H9 (cell line): ENCODE data around the gene DYRK1A. TPM values are rescaled to one million over a fixed set of nuclear protein-coding genes. Genes with fewer than 3 reads are reported as not detected.
A peak's percentile ranks its signal among the peaks of the same experiment; 100 is the strongest.

Source experiments
- DNase-seq: peaks from one replicate; pipeline ENCODE4 v3.0.0-alpha.2; 2017
- H2AFZ ChIP-seq: one replicate; pipeline ENCODE4 v1.6.1; 2013; ENCODE audit warnings: mild to moderate bottlenecking, low read length, control low read depth, moderate library complexity
- H2AK5ac ChIP-seq: 2 replicates; pipeline ENCODE4 v1.6.1; 2013; ENCODE audit warnings: low read length, control low read depth, mixed read lengths; ENCODE audit not compliant: insufficient read length
- H2BK120ac ChIP-seq: one replicate; pipeline ENCODE4 v1.6.1; 2013; ENCODE audit warnings: low read depth, mild to moderate bottlenecking, low read length, control low read depth, inconsistent platforms; ENCODE audit not compliant: poor library complexity, severe bottlenecking
- H2BK12ac ChIP-seq: 2 replicates; pipeline ENCODE4 v1.6.1; 2013; ENCODE audit warnings: low read length, control low read depth, mixed read lengths, low read depth; ENCODE audit not compliant: insufficient read length
- H2BK15ac ChIP-seq: 2 replicates; pipeline ENCODE4 v1.6.1; 2013; ENCODE audit warnings: low read depth, low read length, control low read depth
- H2BK20ac ChIP-seq: one replicate; pipeline ENCODE4 v1.6.1; 2013; ENCODE audit warnings: low read depth, mild to moderate bottlenecking, low read length, control low read depth, inconsistent platforms; ENCODE audit not compliant: poor library complexity, severe bottlenecking
- H2BK5ac ChIP-seq: 2 replicates; pipeline ENCODE4 v1.6.1; 2013; ENCODE audit warnings: low read length, control low read depth, mixed read lengths; ENCODE audit not compliant: insufficient read length
- H3K14ac ChIP-seq: 2 replicates; pipeline ENCODE4 v1.6.1; 2013; ENCODE audit warnings: low read length, control low read depth; ENCODE audit not compliant: insufficient read depth
- H3K18ac ChIP-seq: 2 replicates; pipeline ENCODE4 v1.6.1; 2013; ENCODE audit warnings: low read depth, mild to moderate bottlenecking, mixed read lengths, low read length, control low read depth; ENCODE audit not compliant: insufficient read length
- H3K23ac ChIP-seq: 2 replicates; pipeline ENCODE4 v1.6.1; 2013; ENCODE audit warnings: low read length, control low read depth, mixed read lengths, low read depth; ENCODE audit not compliant: insufficient read length
- H3K23me2 ChIP-seq: 2 replicates; pipeline ENCODE4 v1.6.1; 2013; ENCODE audit warnings: low read depth, mild to moderate bottlenecking, mixed read lengths, low read length, control low read depth; ENCODE audit not compliant: insufficient read length, poor library complexity, severe bottlenecking
- H3K27ac ChIP-seq: 2 replicates; pipeline ENCODE4 v1.5.1; 2013; ENCODE audit warnings: low read length, control low read depth, mixed read lengths, low read depth; ENCODE audit not compliant: insufficient read length
- H3K27me3 ChIP-seq: 2 replicates; pipeline ENCODE4 v1.6.1; 2013; ENCODE audit warnings: low read length, control low read depth, inconsistent platforms; ENCODE audit not compliant: insufficient read depth
- H3K4ac ChIP-seq: 2 replicates; pipeline ENCODE4 v1.6.1; 2013; ENCODE audit warnings: low read depth, mild to moderate bottlenecking, control low read depth, inconsistent platforms, low read length, moderate library complexity
- H3K4me1 ChIP-seq: 2 replicates; pipeline ENCODE4 v1.6.1; 2013; ENCODE audit warnings: low read length, control low read depth, inconsistent platforms; ENCODE audit not compliant: insufficient read depth
- H3K4me2 ChIP-seq: 2 replicates; pipeline ENCODE4 v1.6.1; 2013; ENCODE audit warnings: low read length, control low read depth, mixed read lengths; ENCODE audit not compliant: insufficient read length, insufficient read depth
- H3K56ac ChIP-seq: 2 replicates; pipeline ENCODE4 v1.6.1; 2013; ENCODE audit warnings: low read depth, mild to moderate bottlenecking, mixed read lengths, low read length, control low read depth; ENCODE audit not compliant: insufficient read length
- H3K79me1 ChIP-seq: 2 replicates; pipeline ENCODE4 v1.6.1; 2013; ENCODE audit warnings: low read depth, mild to moderate bottlenecking, moderate library complexity, low read length, control low read depth, inconsistent platforms; ENCODE audit not compliant: insufficient read depth, poor library complexity, severe bottlenecking
- H3K79me2 ChIP-seq: 2 replicates; pipeline ENCODE4 v1.6.1; 2013; ENCODE audit warnings: low read length, control low read depth, inconsistent platforms; ENCODE audit not compliant: insufficient read depth
- H3K9ac ChIP-seq: 2 replicates; pipeline ENCODE4 v1.6.1; 2013; ENCODE audit warnings: low read length, control low read depth, mixed read lengths; ENCODE audit not compliant: insufficient read length; ENCODE audit errors: extremely low read depth
- H3K9me3 ChIP-seq: one replicate; pipeline ENCODE4 v1.6.1; 2013; ENCODE audit warnings: low read depth, low read length, inconsistent platforms; ENCODE audit not compliant: control insufficient read depth
- H3T11ph ChIP-seq: one replicate; pipeline ENCODE4 v1.6.1; 2013; ENCODE audit warnings: mild to moderate bottlenecking, low read length, control low read depth, inconsistent platforms
- H4K20me1 ChIP-seq: one replicate; pipeline ENCODE4 v1.6.1; 2013; ENCODE audit not compliant: control insufficient read depth, insufficient read length, insufficient read depth
- H4K5ac ChIP-seq: 2 replicates; pipeline ENCODE4 v1.6.1; 2013; ENCODE audit warnings: low read depth, mild to moderate bottlenecking, mixed read lengths, low read length, control low read depth; ENCODE audit not compliant: insufficient read length
- H4K8ac ChIP-seq: replicated peaks from 2 replicates; pipeline ENCODE4 v1.6.1; 2013; ENCODE audit warnings: low read length, control low read depth, mixed read lengths, low read depth; ENCODE audit not compliant: insufficient read length
- H4K91ac ChIP-seq: 2 replicates; pipeline ENCODE4 v1.6.1; 2013; ENCODE audit warnings: low read depth, mild to moderate bottlenecking, moderate library complexity, mixed read lengths, low read length, control low read depth; ENCODE audit not compliant: insufficient read length
- H3K27ac Mint-ChIP-seq, 3 experiments: 2 replicates in 2 of 3; 3 replicates in 1 of 3; pipeline ENCODE4 v1.8.0; 2020 to 2021; ENCODE audit warnings: mixed read lengths in 3 of 3, mild to moderate bottlenecking in 1 of 3, moderate library complexity in 1 of 3
- H3K27me3 Mint-ChIP-seq: 2 replicates; pipeline ENCODE4 v1.8.0; 2021; ENCODE audit warnings: low read depth, mild to moderate bottlenecking, moderate library complexity, mixed read lengths
- H3K36me3 Mint-ChIP-seq, 3 experiments: 2 replicates in 2 of 3; 3 replicates in 1 of 3; pipeline ENCODE4 v1.8.0; 2020 to 2021; ENCODE audit warnings: low read depth in 3 of 3, mixed read lengths in 3 of 3; ENCODE audit not compliant: insufficient read depth in 1 of 3
- H3K4me1 Mint-ChIP-seq, 2 experiments: 2 replicates each; pipeline ENCODE4 v1.8.0; 2020; ENCODE audit warnings: mixed read lengths in 2 of 2
- H3K4me3 Mint-ChIP-seq, 2 experiments: 2 replicates in 1 of 2; 3 replicates in 1 of 2; pipeline ENCODE4 v1.8.0; 2020 to 2021; ENCODE audit warnings: mild to moderate bottlenecking in 2 of 2, mixed read lengths in 2 of 2, moderate library complexity in 1 of 2
- H3K9me3 Mint-ChIP-seq, 2 experiments: 2 replicates in 1 of 2; 3 replicates in 1 of 2; pipeline ENCODE4 v1.8.0; 2020; ENCODE audit warnings: mild to moderate bottlenecking in 2 of 2, mixed read lengths in 2 of 2, moderate library complexity in 1 of 2
- CTCF ChIP-seq: fragments of 200-600 bp; sonication (generic); conservative IDR thresholded peaks from 3 replicates; pipeline ENCODE4 v1.8.0; 2021; ENCODE audit warnings: antibody characterized with exemption, mild to moderate bottlenecking
- WGBS: extraction: QIAGEN DNeasy Blood & Tissue Kit; methylation state at CpG from one replicate; pipeline ENCODE4 v1.1.7; 2013; ENCODE audit warnings: missing lambda C conversion rate, low lambda C conversion rate, mixed read lengths; ENCODE audit not compliant: insufficient read length; ENCODE audit errors: extremely low coverage; 5-methylcytosine and 5-hydroxymethylcytosine counted together
- total RNA-seq: library from RNA; stranded (reverse); gene quantifications from 2 replicates; pipeline ENCODE4 v1.2.1, GENCODE V29; 2021

Gene DYRK1A
- total RNA-seq, 1 experiment from 2014 or later, result 73.6 TPM

- H3K27ac Mint-ChIP-seq, result peak overlapping the region; percentile 98 to 99 (median 99)
Measured at GRCh38 chr21:37365517-37366481, 774 bp upstream of the DYRK1A start.

More at GRCh38 chr21:37365517-37366481, 774 bp upstream of the DYRK1A start:
- Mint-ChIP-seq H3K9me3 (peaks cover 4 to 6% of the 10 kb centered on the region in 2 experiments), H3K4me1 (peaks cover 29 to 31% of the 10 kb centered on the region in 2 experiments), H3K27me3 (no peaks in the 10 kb centered on the region), H3K4me3 (peak overlapping the region; percentile 94), H3K36me3 (peaks cover 2 to 4% (median 4%) of the 10 kb centered on the region in 3 experiments)
- peak overlapping the region; percentile 49 for H4K5ac ChIP-seq
- no CpG with 5 or more reads among the region's 106 CpGs for WGBS
- no peaks in the 10 kb centered on the region for H3K4me1 ChIP-seq
- H3K9ac ChIP-seq, result peak overlapping the region; percentile 99
- peak overlapping the region; percentile 25 for H2AK5ac ChIP-seq
- peak overlapping the region; percentile 91 for H3K27ac ChIP-seq
- no peak overlapping the region; the same call in 1 of the 2 replicates for H3K4ac ChIP-seq
- peak overlapping the region; percentile 98 for H3K4me2 ChIP-seq
- no peaks in the 10 kb centered on the region for H3K9me3 ChIP-seq
- peaks cover 24% of the 10 kb centered on the region for H3K79me2 ChIP-seq
- H3K23ac ChIP-seq, result no peak overlapping the region
- no peaks in the 10 kb centered on the region for H3K79me1 ChIP-seq
- H3K18ac ChIP-seq, result peak overlapping the region; percentile 94
- peak overlapping the region; percentile 28 for H2BK12ac ChIP-seq
- H4K91ac ChIP-seq, result no peak overlapping the region
- no peaks in the 10 kb centered on the region for H3K27me3 ChIP-seq
- DNase-seq, result peak; percentile 70
- H2BK120ac ChIP-seq, result peak overlapping the region; percentile 75
- no peak overlapping the region for H4K8ac ChIP-seq
- no peaks in the 10 kb centered on the region for H4K20me1 ChIP-seq
- no peak overlapping the region for H3T11ph ChIP-seq
- H2BK5ac ChIP-seq, result peak overlapping the region; percentile 7
- no peak overlapping the region for H2BK20ac ChIP-seq
- no peak overlapping the region for H2AFZ ChIP-seq
- peak overlapping the region; percentile 89 for H3K14ac ChIP-seq
- peaks cover 11% of the 10 kb centered on the region for H3K23me2 ChIP-seq
- TF ChIP-seq CTCF, result no peak
- peak overlapping the region; percentile 89 for H3K56ac ChIP-seq
- no peak overlapping the region for H2BK15ac ChIP-seq
